Body of pancreas (tissue), 4 donors: Measurements from ENCODE around the gene ASMTL.

ENCODE experiments used
- CTCF ChIP-seq, 7 experiments: fragments of 450-650 bp in 4 of 7; fragments of 200-600 bp in 3 of 7; sonication (generic) in 3 of 7; IDR thresholded peaks; one replicate each; pipeline ENCODE4 v1.5.1; 2016 to 2019; ENCODE audit warnings: antibody characterized with exemption in 7 of 7
- POLR2A ChIP-seq, 3 donors: fragments of 450-650 bp; IDR thresholded peaks; one replicate each; pipeline ENCODE4 v1.6.1; 2016; ENCODE audit warnings: antibody characterized with exemption in 3 of 3, mild to moderate bottlenecking in 2 of 3

- TF ChIP-seq CTCF (IDR thresholded peaks at IDR 0.05) (no peak), POLR2A (IDR thresholded peaks at IDR 0.05) (no peak)
These were observed 43.4 kb upstream of the ASMTL start for GRCh38 chrX:1496076-1496475.
